HG03469 (cell line): ENCODE data around the gene BCL2L13.

Experiments used
- ATAC-seq: cut with Tn5 transposase; IDR thresholded peaks from one replicate; pipeline ENCODE4 v1.9.1; 2021; ENCODE audit warnings: mild to moderate bottlenecking, moderate library complexity, moderate number of reproducible peaks; ENCODE audit not compliant: unreplicated experiment

Gene BCL2L13

GRCh38 chr22:17777005-17777716, 138.6 kb downstream of the BCL2L13 start:
- peak; percentile 21 for ATAC-seq

- no peak for ATAC-seq
Observed at GRCh38 chr22:17777717-17778044, 139.1 kb downstream of the BCL2L13 start.

DNA sequence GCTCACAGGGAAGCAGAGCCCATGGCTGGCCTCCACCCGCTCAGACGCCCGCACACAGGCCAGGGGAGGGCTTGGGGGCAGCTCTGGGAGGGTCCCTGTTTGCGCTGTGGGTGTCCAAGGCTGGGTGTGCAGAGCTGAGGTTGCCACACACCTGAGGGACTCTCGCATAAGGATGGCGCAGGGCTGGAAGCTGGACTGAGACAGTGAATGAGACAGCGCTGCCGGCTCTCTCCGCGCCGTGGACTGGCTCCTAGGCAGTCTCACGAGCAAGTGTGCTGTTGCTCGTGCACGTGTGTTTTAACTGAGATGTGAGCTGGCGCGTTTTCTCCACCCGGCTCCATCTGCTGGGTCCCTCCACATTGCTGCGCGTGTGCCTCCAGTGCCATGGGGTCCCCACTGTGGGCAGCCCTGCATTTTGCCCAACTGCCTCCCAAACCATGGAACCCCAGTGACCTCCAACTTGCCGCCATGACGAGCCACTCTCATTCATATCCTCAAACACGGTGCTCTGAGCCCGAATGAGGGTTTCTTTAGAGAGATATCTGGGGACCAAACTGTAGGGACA, 139.9 kb downstream of the BCL2L13 start:
- ATAC-seq: no peak

DNA sequence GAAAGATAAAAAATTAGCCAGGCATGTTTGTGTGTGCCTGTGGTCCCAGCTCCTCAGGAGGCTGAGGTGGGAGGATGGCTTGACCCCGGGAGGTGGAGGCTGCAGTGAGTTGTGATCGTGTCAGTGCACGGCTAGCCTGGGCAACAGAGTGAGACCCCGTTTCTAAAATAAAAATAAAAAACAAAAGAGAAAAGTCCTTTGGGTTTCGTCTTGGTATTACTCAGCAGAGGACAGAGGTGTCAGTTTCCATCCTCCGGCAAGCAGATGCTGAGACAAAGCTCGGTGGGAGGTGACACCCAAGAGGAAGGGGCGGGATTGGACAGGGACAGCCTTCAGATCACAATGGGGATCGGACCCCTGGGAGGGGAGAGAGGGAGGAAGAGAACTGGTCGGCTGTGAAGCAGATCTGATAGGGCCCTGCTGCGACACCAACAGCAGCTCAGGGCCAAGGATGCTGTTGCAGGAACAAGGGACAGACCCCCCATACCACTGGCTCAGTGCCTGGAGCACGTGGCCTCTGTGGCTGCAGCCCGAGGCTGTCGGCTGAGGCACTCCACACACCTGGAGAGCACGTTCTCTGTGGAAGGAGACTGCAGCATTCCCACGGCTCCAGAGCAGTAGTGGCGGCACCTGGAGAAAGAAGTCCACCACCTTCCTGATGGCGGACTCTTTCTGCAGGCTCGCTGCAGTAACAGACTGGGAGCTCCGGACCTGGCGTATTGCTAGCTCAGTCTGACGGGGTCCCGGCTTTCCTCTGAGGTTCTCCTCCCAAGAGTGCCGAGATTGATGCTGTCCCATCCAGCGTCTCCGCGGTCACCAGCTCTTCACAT, 140.9 kb downstream of the BCL2L13 start:
- no peak for ATAC-seq

- no peak for ATAC-seq
Observed at GRCh38 chr22:17780116-17780740, 141.7 kb downstream of the BCL2L13 start.
